CD4-positive, alpha-beta T cell (primary cell): Measurements from ENCODE around the gene SCO2. TPM values are rescaled to one million over a fixed set of nuclear protein-coding genes. Genes with fewer than 3 reads are reported as not detected.

ENCODE experiments used
- ATAC-seq: fragments of 200-7000 bp; cut with Tn5 transposase; one replicate; pipeline ENCODE4 v1.10.0; 2022; ENCODE audit warnings: mild to moderate bottlenecking; ENCODE audit not compliant: poor library complexity
- CTCF ChIA-PET: fragments of 350-600 bp; sonication (Branson Sonifier 250); formaldehyde crosslinking; loops from one replicate; lab custom pipeline; 2021; ENCODE audit warnings: antibody characterized with exemption, inconsistent platforms; lab: Charles Lee
- POLR2A ChIA-PET: fragments of 350-600 bp; sonication (Branson Sonifier 250); formaldehyde crosslinking; loops from one replicate; lab custom pipeline; 2021; ENCODE audit warnings: antibody characterized with exemption, inconsistent platforms; lab: Charles Lee
- DNase-seq, 14 experiments: peaks; one replicate each; pipeline ENCODE4 v3.0.0-alpha.2; 2013 to 2020; ENCODE audit warnings: mixed read lengths in 2 of 14
- H3K27ac ChIP-seq, 2 donors: one replicate each; pipeline versions ENCODE4 v1.5.1 to v1.7.0; 2013; ENCODE audit warnings: low read length in 2 of 2, low read depth in 1 of 2, mild to moderate bottlenecking in 1 of 2
- H3K27me3 ChIP-seq, 2 experiments: 1 replicate in 1 of 2; 2 replicates in 1 of 2; pipeline versions ENCODE4 v1.6.1 to v1.7.0; 2013; ENCODE audit warnings: low read length in 2 of 2, control low read depth in 1 of 2, mild to moderate bottlenecking in 1 of 2, moderate library complexity in 1 of 2; ENCODE audit not compliant: insufficient read depth in 2 of 2, control insufficient read depth in 1 of 2
- H3K36me3 ChIP-seq: one replicate; pipeline ENCODE4 v1.6.1; 2013; ENCODE audit warnings: low read length, control low read depth; ENCODE audit not compliant: insufficient read depth
- H3K4me1 ChIP-seq: one replicate; pipeline ENCODE4 v1.6.1; 2013; ENCODE audit warnings: low read length, control low read depth; ENCODE audit not compliant: insufficient read depth
- H3K4me3 ChIP-seq: one replicate; pipeline ENCODE4 v1.5.1; 2013; ENCODE audit warnings: mild to moderate bottlenecking, low read length, moderate library complexity
- H3K9me3 ChIP-seq, 2 experiments: 1 replicate in 1 of 2; 2 replicates in 1 of 2; pipeline versions ENCODE4 v1.6.1 to v1.7.0; 2013; ENCODE audit warnings: low read length in 2 of 2, mild to moderate bottlenecking in 2 of 2, control low read depth in 1 of 2, moderate library complexity in 1 of 2; ENCODE audit not compliant: control insufficient read depth in 1 of 2, insufficient read depth in 1 of 2
- H3K27ac Mint-ChIP-seq: one replicate; pipeline ENCODE4 v1.8.0; 2020; ENCODE audit warnings: mixed read lengths
- H3K27me3 Mint-ChIP-seq: one replicate; pipeline ENCODE4 v1.8.0; 2021; ENCODE audit warnings: mixed read lengths
- H3K36me3 Mint-ChIP-seq: one replicate; pipeline ENCODE4 v1.8.0; 2021; ENCODE audit warnings: low read depth, mixed read lengths
- H3K4me1 Mint-ChIP-seq: one replicate; pipeline ENCODE4 v1.8.0; 2021; ENCODE audit warnings: low read depth, mixed read lengths
- H3K4me3 Mint-ChIP-seq: one replicate; pipeline ENCODE4 v1.8.0; 2020; ENCODE audit warnings: mild to moderate bottlenecking, mixed read lengths
- H3K9me3 Mint-ChIP-seq: one replicate; pipeline ENCODE4 v1.8.0; 2020; ENCODE audit warnings: mixed read lengths
- CTCF ChIP-seq: fragments of 200-600 bp; IDR thresholded peaks from one replicate; pipeline ENCODE4 v1.8.0; 2022; ENCODE audit warnings: antibody characterized with exemption, mild to moderate bottlenecking
- intact Hi-C, 2 experiments: fragments of 100-400 bp; cut with DNase I in 1 of 2; cut with micrococcal nuclease in 1 of 2; formaldehyde crosslinking; loops; one replicate each; pipeline versions ENCODE4 v1.15.1 to v1.9.0; 2023 to 2025; cut with DNase I, micrococcal nuclease
- total RNA-seq, 174 experiments: library from RNA in 2 of 174; stranded (reverse) in 2 of 174; gene quantifications; one replicate each; pipeline ENCODE4 v1.2.3 and lab custom pipeline; 2021 to 2026

Gene SCO2
- total RNA-seq, 2 experiments from 2014 or later: 0.61 to 5.6 TPM

GRCh38 chr22:50504369-50505211 lies 20.8 kb downstream of the SCO2 start:
- H3K4me3 Mint-ChIP-seq: no peak overlapping the region

DNA sequence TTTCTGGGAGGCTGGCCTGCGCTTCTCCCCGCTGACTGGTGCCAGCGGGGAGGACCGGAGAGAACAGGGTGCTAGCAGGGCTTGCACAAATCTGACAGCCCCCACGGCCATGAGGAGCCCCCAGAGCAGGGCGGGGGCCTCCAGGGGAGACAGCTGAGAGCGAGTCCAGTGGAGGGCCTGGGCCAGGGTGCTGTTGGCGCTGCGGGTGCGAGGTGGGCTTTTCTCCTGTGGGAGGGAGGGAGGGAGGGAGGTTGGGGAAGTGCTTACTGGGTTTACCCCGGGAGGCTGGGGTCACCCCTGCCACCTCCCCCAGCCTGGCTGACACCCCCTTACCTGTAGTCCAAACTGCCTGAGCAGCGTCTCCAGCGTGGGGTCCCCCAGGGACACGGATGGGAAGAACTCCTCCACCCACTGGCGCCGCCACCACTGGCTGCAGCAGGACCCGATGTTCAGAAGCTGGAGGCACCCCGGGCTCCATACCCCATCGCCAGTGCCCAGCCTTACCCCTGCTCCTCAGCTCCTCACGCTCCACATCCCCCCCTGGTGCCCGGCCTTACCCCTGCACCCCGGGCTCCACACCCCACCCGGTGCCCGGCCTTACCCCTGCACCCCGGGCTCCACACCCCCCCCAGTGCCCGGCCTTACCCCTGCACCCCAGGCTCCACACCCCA lies 21.8 kb downstream of the SCO2 start:
- H3K9me3 ChIP-seq: no peaks in the 10 kb centered on the region
- no peaks in the 10 kb centered on the region for H3K9me3 Mint-ChIP-seq
- no peak overlapping the region for H3K4me3 ChIP-seq
- H3K27me3 Mint-ChIP-seq: no peaks in the 10 kb centered on the region
- peaks cover 15% of the 10 kb centered on the region for H3K36me3 Mint-ChIP-seq
- peaks cover 31% of the 10 kb centered on the region for H3K4me1 ChIP-seq
- H3K27me3 ChIP-seq: no peaks in the 10 kb centered on the region
- no peak overlapping the region for H3K27ac ChIP-seq
- POLR2A ChIA-PET: interaction anchor here (1.5 kb wide), 1 partner anchor 24 kb away, joined by 4 read pairs; no protein-coding TSS in a partner anchor
- H3K4me1 Mint-ChIP-seq: peaks cover 11% of the 10 kb centered on the region
- CTCF ChIA-PET: interaction anchor here (1.3 kb wide), 1 partner anchor 22 kb away, joined by 4 read pairs; the partner anchor contains the start of gene SCO2
- peaks cover 37% of the 10 kb centered on the region for H3K36me3 ChIP-seq
- intact Hi-C loops: loop anchor here in 1 of 2 experiments (10.0 kb wide), 1 partner anchor 159 kb away; the partner anchor contains the start of gene PPP6R2
- peak in 3 of 14 experiments; percentile 25 to 51 (median 27) for DNase-seq
- no peak overlapping the region for H3K27ac Mint-ChIP-seq
- no peak for TF ChIP-seq CTCF
- H3K4me3 Mint-ChIP-seq: no peak overlapping the region
- no peak for ATAC-seq

More at GRCh38 chr22:50504369-50505211, 20.8 kb downstream of the SCO2 start:
- H3K9me3 Mint-ChIP-seq: no peaks in the 10 kb centered on the region
- peak in 1 of 14 experiments; percentile 42 for DNase-seq
- H3K27me3 Mint-ChIP-seq: no peaks in the 10 kb centered on the region
- POLR2A ChIA-PET: interaction anchor here (1.5 kb wide), 1 partner anchor 23 kb away, joined by 4 read pairs; no protein-coding TSS in a partner anchor
- no peak for TF ChIP-seq CTCF
- ATAC-seq: no peak
- CTCF ChIA-PET: interaction anchor here (1.3 kb wide), 1 partner anchor 21 kb away, joined by 4 read pairs; the partner anchor contains the start of gene SCO2
- Histone ChIP-seq H3K27ac (no peak overlapping the region), H3K9me3 (no peaks in the 10 kb centered on the region), H3K36me3 (peaks cover 37% of the 10 kb centered on the region), H3K4me3 (no peak overlapping the region), H3K4me1 (peaks cover 38% of the 10 kb centered on the region), H3K27me3 (no peaks in the 10 kb centered on the region)
- H3K36me3 Mint-ChIP-seq: peaks cover 15% of the 10 kb centered on the region
- H3K4me1 Mint-ChIP-seq: peaks cover 19% of the 10 kb centered on the region
- no peak overlapping the region for H3K27ac Mint-ChIP-seq
- intact Hi-C loops: loop anchor here (5.0 to 10.0 kb wide), 3 partner anchors 32 to 160 kb away; partner anchors contain the start of gene PPP6R2 (in 1 of the 2)
